ENCODE measurements around the gene PDGFC. TPM values are rescaled to one million over a fixed set of nuclear protein-coding genes. Genes with fewer than 3 reads are reported as not detected.

The PDGFC gene
- polyA plus RNA-seq, 1 donor from 2014 or later = 3.8 TPM

DNA sequence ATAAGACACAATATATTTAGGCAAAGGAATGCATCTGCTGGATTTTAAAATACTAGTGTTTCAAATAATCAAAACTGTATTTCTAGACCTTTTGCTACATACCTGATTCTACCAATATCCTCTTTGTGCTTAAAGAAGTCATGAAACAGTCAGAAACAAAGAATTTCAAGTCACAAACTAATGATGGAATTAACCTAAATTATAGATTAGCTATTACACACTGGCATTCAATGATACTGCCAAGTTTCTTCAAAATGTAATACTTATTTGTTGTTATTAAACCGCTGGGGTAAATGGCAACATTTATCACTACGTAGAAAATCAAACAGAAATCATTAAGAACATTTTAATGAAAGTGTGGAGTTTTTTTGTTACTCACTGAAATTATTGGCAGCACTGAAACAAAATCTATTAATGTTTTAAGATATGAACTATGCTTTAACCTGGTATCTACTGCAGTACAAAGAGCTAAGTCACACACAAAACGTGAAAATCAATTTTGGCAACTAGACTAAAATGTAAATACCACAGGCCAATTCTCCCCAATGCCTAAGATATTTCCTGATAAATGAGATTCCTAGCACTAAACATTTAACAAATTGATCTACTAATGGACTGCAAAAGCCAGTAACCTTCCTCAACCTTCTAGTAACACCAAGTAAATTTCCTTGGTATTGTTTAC is 19.4 kb downstream of the PDGFC start:
- no peaks in the 10 kb centered on the region for H3K9me3 ChIP-seq (ENCODE audit: low read length)
- H3K27ac ChIP-seq (ENCODE audit: low read length) = no peak overlapping the region
- no peak overlapping the region for H3K4me3 ChIP-seq (ENCODE audit: low read length)
- H3F3A ChIP-seq (ENCODE audit: insufficient read depth, low read length, poor library complexity, severe bottlenecking) = no peaks in the 10 kb centered on the region
- H3K27me3 ChIP-seq (ENCODE audit: insufficient read depth, low read depth, low read length) = no peaks in the 10 kb centered on the region
- TF ChIP-seq REST (IDR thresholded peaks at IDR 0.05; ENCODE audit: borderline replicate concordance) (no peak), CTCF (IDR thresholded peaks at IDR 0.05; ENCODE audit: poor library complexity, severe bottlenecking) (no peak), EZH2 (IDR thresholded peaks at IDR 0.05; ENCODE audit: borderline replicate concordance, insufficient read depth, low read length, poor library complexity, severe bottlenecking) (no peak), EP300 (conservative IDR thresholded peaks at IDR 0.05; ENCODE audit: poor library complexity, severe bottlenecking) (no peak), RAD21 (conservative IDR thresholded peaks at IDR 0.05) (no peak), SMC3 (conservative IDR thresholded peaks at IDR 0.05; ENCODE audit: poor library complexity) (no peak), MXI1 (conservative IDR thresholded peaks at IDR 0.05; ENCODE audit: poor library complexity, severe bottlenecking) (no peak), POLR2AphosphoS5 (IDR thresholded peaks at IDR 0.05) (no peak), TAF1 (IDR thresholded peaks at IDR 0.05; ENCODE audit: low read depth) (no peak)
- no peak overlapping the region for H2AFZ ChIP-seq (ENCODE audit: low read depth, low read length)
- no peaks in the 10 kb centered on the region for H4K20me1 ChIP-seq (ENCODE audit: insufficient read depth)
- no peaks in the 10 kb centered on the region for H3K36me3 ChIP-seq (ENCODE audit: insufficient read depth, low read length)
- no peaks in the 10 kb centered on the region for H3K79me2 ChIP-seq (replicated peaks; ENCODE audit: insufficient read depth, low read length)
- no peak overlapping the region for H3K4me2 ChIP-seq (ENCODE audit: low read length)
- no peaks in the 10 kb centered on the region for H3K9me2 ChIP-seq (ENCODE audit: insufficient read depth, low read length)
- no peak overlapping the region for H3K9ac ChIP-seq (ENCODE audit: low read length)

DNA sequence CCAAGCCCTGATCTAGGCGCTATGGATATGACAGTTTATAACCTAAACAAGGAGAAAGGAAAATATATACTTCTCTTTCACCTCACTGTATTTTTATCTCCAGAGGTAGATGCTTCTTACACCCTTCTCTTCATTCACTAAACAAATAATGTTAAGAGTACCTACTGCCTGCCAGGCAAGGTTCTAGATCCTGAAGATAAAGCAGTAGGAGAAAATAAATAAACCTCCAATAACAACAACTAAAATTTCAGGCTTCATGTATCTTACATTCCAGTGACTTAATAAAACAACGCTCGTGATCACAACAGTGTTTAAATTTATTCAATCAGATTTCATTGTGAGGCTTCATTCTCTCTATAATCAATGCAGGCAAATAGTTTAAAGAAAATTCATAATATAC is 20.7 kb downstream of the PDGFC start:
- H3K9ac ChIP-seq (ENCODE audit: low read length) = no peak overlapping the region
- no peak overlapping the region for H2AFZ ChIP-seq (ENCODE audit: low read depth, low read length)
- H3K4me3 ChIP-seq (ENCODE audit: low read length) = no peak overlapping the region
- no peak overlapping the region for H3K27ac ChIP-seq (ENCODE audit: low read length)
- TF ChIP-seq EZH2 (IDR thresholded peaks at IDR 0.05; ENCODE audit: borderline replicate concordance, insufficient read depth, low read length, poor library complexity, severe bottlenecking) (no peak), EP300 (conservative IDR thresholded peaks at IDR 0.05; ENCODE audit: poor library complexity, severe bottlenecking) (no peak), SMC3 (conservative IDR thresholded peaks at IDR 0.05; ENCODE audit: poor library complexity) (no peak), REST (IDR thresholded peaks at IDR 0.05; ENCODE audit: borderline replicate concordance) (no peak), CTCF (IDR thresholded peaks at IDR 0.05; ENCODE audit: poor library complexity, severe bottlenecking) (no peak), MXI1 (conservative IDR thresholded peaks at IDR 0.05; ENCODE audit: poor library complexity, severe bottlenecking) (no peak), TAF1 (IDR thresholded peaks at IDR 0.05; ENCODE audit: low read depth) (no peak), RAD21 (conservative IDR thresholded peaks at IDR 0.05) (no peak)
- no peaks in the 10 kb centered on the region for H3K79me2 ChIP-seq (replicated peaks; ENCODE audit: insufficient read depth, low read length)
- H4K20me1 ChIP-seq (ENCODE audit: insufficient read depth) = no peaks in the 10 kb centered on the region
- H3K4me2 ChIP-seq (ENCODE audit: low read length) = no peak overlapping the region
- no peaks in the 10 kb centered on the region for H3K9me2 ChIP-seq (ENCODE audit: insufficient read depth, low read length)
- H3K27me3 ChIP-seq (ENCODE audit: insufficient read depth, low read depth, low read length) = no peaks in the 10 kb centered on the region
- no peaks in the 10 kb centered on the region for H3K36me3 ChIP-seq (ENCODE audit: insufficient read depth, low read length)
- no peaks in the 10 kb centered on the region for H3F3A ChIP-seq (ENCODE audit: insufficient read depth, low read length, poor library complexity, severe bottlenecking)
- H3K9me3 ChIP-seq (ENCODE audit: low read length) = no peaks in the 10 kb centered on the region
